ENCODE data around the gene RNF223. TPM values are rescaled to one million over a fixed set of nuclear protein-coding genes. Genes with fewer than 3 reads are reported as not detected.

The RNF223 gene
- total and polyA plus RNA-seq, 2 of the 13 experiments (the other 11 are each of a cell fraction or from before 2014, with no cell fraction given): 0.03 TPM; not detected in 1

GRCh38 chr1:1058088-1058905, 15.8 kb downstream of the RNF223 start (continued):
- TF ChIP-seq GABPA (IDR thresholded peaks at IDR 0.05; ENCODE audit: low read depth, low read length): no peak
- 0 out of 2 replicates have a peak, but pooled peaks have one; percentile 41 for TF ChIP-seq GABPA (CRISPR knock-in tag; IDR thresholded peaks at IDR 0.05; ENCODE audit: low read depth)
- no peak for TF ChIP-seq TBX3 (IDR thresholded peaks at IDR 0.05; ENCODE audit: borderline replicate concordance)
- peak; percentile 88 for TF ChIP-seq ZBTB38 (CRISPR knock-in tag; IDR thresholded peaks at IDR 0.05)
- peak; percentile 25; the same call in 1 of the 2 replicates for TF ChIP-seq ARNTL (CRISPR knock-in tag; IDR thresholded peaks at IDR 0.05)
- TF ChIP-seq TARDBP (CRISPR knock-in tag; IDR thresholded peaks at IDR 0.05): peak; percentile 67
- peak; percentile 79; the same call in 1 of the 2 replicates for TF ChIP-seq ZNF788 (CRISPR knock-in tag; IDR thresholded peaks at IDR 0.05; ENCODE audit: borderline replicate concordance)
- TF ChIP-seq RARA (CRISPR knock-in tag; IDR thresholded peaks at IDR 0.05): peak; percentile 70; the same call in 1 of the 2 replicates
- peak; percentile 45; the same call in 1 of the 2 replicates for TF ChIP-seq ZBTB7A (CRISPR knock-in tag; IDR thresholded peaks at IDR 0.05)
- TF ChIP-seq, protein P1, sequence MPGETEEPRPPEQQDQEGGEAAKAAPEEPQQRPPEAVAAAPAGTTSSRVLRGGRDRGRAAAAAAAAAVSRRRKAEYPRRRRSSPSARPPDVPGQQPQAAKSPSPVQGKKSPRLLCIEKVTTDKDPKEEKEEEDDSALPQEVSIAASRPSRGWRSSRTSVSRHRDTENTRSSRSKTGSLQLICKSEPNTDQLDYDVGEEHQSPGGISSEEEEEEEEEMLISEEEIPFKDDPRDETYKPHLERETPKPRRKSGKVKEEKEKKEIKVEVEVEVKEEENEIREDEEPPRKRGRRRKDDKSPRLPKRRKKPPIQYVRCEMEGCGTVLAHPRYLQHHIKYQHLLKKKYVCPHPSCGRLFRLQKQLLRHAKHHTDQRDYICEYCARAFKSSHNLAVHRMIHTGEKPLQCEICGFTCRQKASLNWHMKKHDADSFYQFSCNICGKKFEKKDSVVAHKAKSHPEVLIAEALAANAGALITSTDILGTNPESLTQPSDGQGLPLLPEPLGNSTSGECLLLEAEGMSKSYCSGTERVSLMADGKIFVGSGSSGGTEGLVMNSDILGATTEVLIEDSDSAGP (CRISPR knock-in tag; IDR thresholded peaks at IDR 0.05; ENCODE audit: borderline replicate concordance): peak; percentile 46; the same call in 1 of the 2 replicates
- TF ChIP-seq PCBP1 (IDR thresholded peaks at IDR 0.05; ENCODE audit: borderline replicate concordance, low read depth, low read length): 0 out of 2 replicates have a peak, but pooled peaks have one; percentile 64
- TF ChIP-seq HDAC1 (CRISPR knock-in tag; IDR thresholded peaks at IDR 0.05): peak; percentile 93
- TF ChIP-seq ZNF317 (CRISPR knock-in tag; IDR thresholded peaks at IDR 0.05): peak; percentile 41; the same call in 1 of the 2 replicates
- 0 out of 2 replicates have a peak, but pooled peaks have one; percentile 64 for TF ChIP-seq ATF5 (CRISPR knock-in tag; IDR thresholded peaks at IDR 0.05; ENCODE audit: low read depth)
- TF ChIP-seq ZNF607 (CRISPR knock-in tag; IDR thresholded peaks at IDR 0.05; ENCODE audit: borderline replicate concordance): 0 out of 2 replicates have a peak, but pooled peaks have one; percentile 46
- no peak for TF ChIP-seq PTBP1 (IDR thresholded peaks at IDR 0.05; ENCODE audit: low read depth, low read length, poor library complexity, severe bottlenecking)
- peak; percentile 81 for TF ChIP-seq ZEB1 (IDR thresholded peaks at IDR 0.05; ENCODE audit: insufficient replicate concordance, low read depth)
- TF ChIP-seq ZNF253 (CRISPR knock-in tag; IDR thresholded peaks at IDR 0.05; ENCODE audit: borderline replicate concordance): peak; percentile 78
- TF ChIP-seq ZNF761 (CRISPR knock-in tag; conservative IDR thresholded peaks at IDR 0.05): peak; percentile 71; the same call in 1 of the 2 replicates
- TF ChIP-seq, protein P2, sequence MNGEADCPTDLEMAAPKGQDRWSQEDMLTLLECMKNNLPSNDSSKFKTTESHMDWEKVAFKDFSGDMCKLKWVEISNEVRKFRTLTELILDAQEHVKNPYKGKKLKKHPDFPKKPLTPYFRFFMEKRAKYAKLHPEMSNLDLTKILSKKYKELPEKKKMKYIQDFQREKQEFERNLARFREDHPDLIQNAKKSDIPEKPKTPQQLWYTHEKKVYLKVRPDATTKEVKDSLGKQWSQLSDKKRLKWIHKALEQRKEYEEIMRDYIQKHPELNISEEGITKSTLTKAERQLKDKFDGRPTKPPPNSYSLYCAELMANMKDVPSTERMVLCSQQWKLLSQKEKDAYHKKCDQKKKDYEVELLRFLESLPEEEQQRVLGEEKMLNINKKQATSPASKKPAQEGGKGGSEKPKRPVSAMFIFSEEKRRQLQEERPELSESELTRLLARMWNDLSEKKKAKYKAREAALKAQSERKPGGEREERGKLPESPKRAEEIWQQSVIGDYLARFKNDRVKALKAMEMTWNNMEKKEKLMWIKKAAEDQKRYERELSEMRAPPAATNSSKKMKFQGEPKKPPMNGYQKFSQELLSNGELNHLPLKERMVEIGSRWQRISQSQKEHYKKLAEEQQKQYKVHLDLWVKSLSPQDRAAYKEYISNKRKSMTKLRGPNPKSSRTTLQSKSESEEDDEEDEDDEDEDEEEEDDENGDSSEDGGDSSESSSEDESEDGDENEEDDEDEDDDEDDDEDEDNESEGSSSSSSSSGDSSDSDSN (CRISPR knock-in tag; IDR thresholded peaks at IDR 0.05): peak; percentile 88
- TF ChIP-seq, protein P3, sequence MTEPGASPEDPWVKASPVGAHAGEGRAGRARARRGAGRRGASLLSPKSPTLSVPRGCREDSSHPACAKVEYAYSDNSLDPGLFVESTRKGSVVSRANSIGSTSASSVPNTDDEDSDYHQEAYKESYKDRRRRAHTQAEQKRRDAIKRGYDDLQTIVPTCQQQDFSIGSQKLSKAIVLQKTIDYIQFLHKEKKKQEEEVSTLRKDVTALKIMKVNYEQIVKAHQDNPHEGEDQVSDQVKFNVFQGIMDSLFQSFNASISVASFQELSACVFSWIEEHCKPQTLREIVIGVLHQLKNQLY (CRISPR knock-in tag; IDR thresholded peaks at IDR 0.05): peak; percentile 69
- TF ChIP-seq ZBTB7B (CRISPR knock-in tag; IDR thresholded peaks at IDR 0.05): peak; percentile 80
- TF ChIP-seq KLF16 (CRISPR knock-in tag; IDR thresholded peaks at IDR 0.05): peak in 1 of 2 experiments; percentile 56; a peak in 1 of 4 replicates
- TF ChIP-seq DR1 (CRISPR knock-in tag; IDR thresholded peaks at IDR 0.05): peak; percentile 60; the same call in 1 of the 2 replicates
- TF ChIP-seq AGO2 (optimal IDR thresholded peaks at IDR 0.05; ENCODE audit: low read depth, low read length): peak; percentile 58

Measured in HepG2 (cell line).